ENCODE measurements around the gene AOC2. TPM values are rescaled to one million over a fixed set of nuclear protein-coding genes. Genes with fewer than 3 reads are reported as not detected.

AOC2 gene
- total and polyA plus RNA-seq, 10 of the 15 experiments (the other 5 are each of a cell fraction or from before 2014, with no cell fraction given), result 0.08 to 1.9 (median 0.62) TPM

- no peak for DNase-seq (ENCODE audit: low read depth, low spot score)
- ChIA-PET POLR2A (no interaction called here), CTCF (no interaction called here), SMC1A (ENCODE audit: uncharacterized antibody, unreplicated experiment) (no interaction called here), RAD21 (ENCODE audit: unreplicated experiment) (no interaction called here)
- intact Hi-C loops (cut with micrococcal nuclease; ENCODE audit: unreplicated experiment) (no loop called here), in situ Hi-C loops (cut with MboI) (no loop called here)
- no peak for FAIRE-seq
- 67% methylated on average over 10 of the region's 10 CpGs for WGBS (ENCODE audit: insufficient coverage, insufficient replicate concordance, low lambda C conversion rate, missing lambda C conversion rate)
- H2AFZ ChIP-seq (ENCODE audit: control insufficient read depth, low read depth, low read length), result no peak overlapping the region
- no peak for ATAC-seq
- H3K36me3 ChIP-seq (ENCODE audit: control insufficient read depth in 2 of 2, insufficient read depth in 2 of 2, low read length in 1 of 2), result no peaks in the 10 kb centered on the region
- H3K9ac ChIP-seq (ENCODE audit: control insufficient read depth, insufficient read depth, low read length), result no peak overlapping the region
- no peaks in the 10 kb centered on the region for H3K9me3 ChIP-seq (replicated peaks; ENCODE audit: control insufficient read depth, insufficient read depth, low read length)
- H3K79me2 ChIP-seq (ENCODE audit: control insufficient read depth, insufficient read depth, low read length), result no peaks in the 10 kb centered on the region
- no peak overlapping the region for H3K4me3 ChIP-seq
- H3K27ac ChIP-seq (ENCODE audit: control insufficient read depth, insufficient read depth), result no peak overlapping the region
- H3K4me1 ChIP-seq (ENCODE audit: control insufficient read depth, insufficient read depth, low read length), result no peaks in the 10 kb centered on the region
- BruUV-seq (replicated peaks), result no TSS peak
- no peaks in the 10 kb centered on the region; a peak in 2 of 4 replicates for H3K27me3 ChIP-seq (replicated peaks in 1 of 2; ENCODE audit: control insufficient read depth in 2 of 2, insufficient read depth in 2 of 2, low read length in 1 of 2)
- H3K4me2 ChIP-seq (ENCODE audit: control insufficient read depth, insufficient read depth), result no peak overlapping the region
- no peaks in the 10 kb centered on the region for H4K20me1 ChIP-seq (ENCODE audit: control insufficient read depth, insufficient read depth)
- TF ChIP-seq ZNF592 (IDR thresholded peaks at IDR 0.05), result no peak
- TF ChIP-seq, protein P1, sequence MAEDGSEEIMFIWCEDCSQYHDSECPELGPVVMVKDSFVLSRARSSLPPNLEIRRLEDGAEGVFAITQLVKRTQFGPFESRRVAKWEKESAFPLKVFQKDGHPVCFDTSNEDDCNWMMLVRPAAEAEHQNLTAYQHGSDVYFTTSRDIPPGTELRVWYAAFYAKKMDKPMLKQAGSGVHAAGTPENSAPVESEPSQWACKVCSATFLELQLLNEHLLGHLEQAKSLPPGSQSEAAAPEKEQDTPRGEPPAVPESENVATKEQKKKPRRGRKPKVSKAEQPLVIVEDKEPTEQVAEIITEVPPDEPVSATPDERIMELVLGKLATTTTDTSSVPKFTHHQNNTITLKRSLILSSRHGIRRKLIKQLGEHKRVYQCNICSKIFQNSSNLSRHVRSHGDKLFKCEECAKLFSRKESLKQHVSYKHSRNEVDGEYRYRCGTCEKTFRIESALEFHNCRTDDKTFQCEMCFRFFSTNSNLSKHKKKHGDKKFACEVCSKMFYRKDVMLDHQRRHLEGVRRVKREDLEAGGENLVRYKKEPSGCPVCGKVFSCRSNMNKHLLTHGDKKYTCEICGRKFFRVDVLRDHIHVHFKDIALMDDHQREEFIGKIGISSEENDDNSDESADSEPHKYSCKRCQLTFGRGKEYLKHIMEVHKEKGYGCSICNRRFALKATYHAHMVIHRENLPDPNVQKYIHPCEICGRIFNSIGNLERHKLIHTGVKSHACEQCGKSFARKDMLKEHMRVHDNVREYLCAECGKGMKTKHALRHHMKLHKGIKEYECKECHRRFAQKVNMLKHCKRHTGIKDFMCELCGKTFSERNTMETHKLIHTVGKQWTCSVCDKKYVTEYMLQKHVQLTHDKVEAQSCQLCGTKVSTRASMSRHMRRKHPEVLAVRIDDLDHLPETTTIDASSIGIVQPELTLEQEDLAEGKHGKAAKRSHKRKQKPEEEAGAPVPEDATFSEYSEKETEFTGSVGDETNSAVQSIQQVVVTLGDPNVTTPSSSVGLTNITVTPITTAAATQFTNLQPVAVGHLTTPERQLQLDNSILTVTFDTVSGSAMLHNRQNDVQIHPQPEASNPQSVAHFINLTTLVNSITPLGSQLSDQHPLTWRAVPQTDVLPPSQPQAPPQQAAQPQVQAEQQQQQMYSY (CRISPR knock-in tag; IDR thresholded peaks at IDR 0.05), result no peak
- no peak for TF ChIP-seq POLR2AphosphoS5 (IDR thresholded peaks at IDR 0.05; ENCODE audit: low read length)
- no peak for TF ChIP-seq JUNB (IDR thresholded peaks at IDR 0.05)
- TF ChIP-seq SIX5 (IDR thresholded peaks at IDR 0.05; ENCODE audit: low read depth, low read length, severe bottlenecking), result no peak
- no peak for TF ChIP-seq E2F4 (IDR thresholded peaks at IDR 0.05; ENCODE audit: low read depth, low read length)
- no peak for TF ChIP-seq USF2 (IDR thresholded peaks at IDR 0.05; ENCODE audit: borderline replicate concordance, low read depth, low read length)
- no peak for TF ChIP-seq FOXK2 (IDR thresholded peaks at IDR 0.05)
- no peak for TF ChIP-seq CHD4 (IDR thresholded peaks at IDR 0.05)
- no peak for TF ChIP-seq RAD21 (IDR thresholded peaks at IDR 0.05; ENCODE audit: insufficient read depth, low read depth, low read length)
- no peak for TF ChIP-seq KLF5 (IDR thresholded peaks at IDR 0.05; ENCODE audit: partially characterized antibody)
These were observed 32.7 kb downstream of the AOC2 start for GRCh38 chr17:42877037-42877436.

Measured in GM12878 (cell line).